Trophoblast cell (in vitro differentiated cells and primary cell): ENCODE data around the gene CHN2.
A peak's percentile ranks its signal among the peaks of the same experiment; 100 is the strongest.

Experiments used
- DNase-seq, 2 donors: peaks; one replicate each; pipeline ENCODE4 v3.0.0-alpha.2; 2016
- H2AFZ ChIP-seq: 2 replicates; pipeline ENCODE4 v1.6.1; 2013; ENCODE audit warnings: low read length, moderate library complexity, mild to moderate bottlenecking; ENCODE audit not compliant: insufficient read depth, poor library complexity
- H2AK5ac ChIP-seq: 2 replicates; pipeline ENCODE4 v1.6.1; 2013; ENCODE audit warnings: mild to moderate bottlenecking, low read length
- H2BK120ac ChIP-seq: 2 replicates; pipeline ENCODE4 v1.6.1; 2013; ENCODE audit warnings: low read length, mild to moderate bottlenecking, moderate library complexity; ENCODE audit not compliant: insufficient read depth, poor library complexity
- H2BK12ac ChIP-seq: 2 replicates; pipeline ENCODE4 v1.6.1; 2013; ENCODE audit warnings: mild to moderate bottlenecking, low read length, moderate library complexity
- H2BK5ac ChIP-seq: 2 replicates; pipeline ENCODE4 v1.6.1; 2013; ENCODE audit warnings: low read length, low read depth, moderate library complexity, mild to moderate bottlenecking; ENCODE audit not compliant: poor library complexity
- H3K14ac ChIP-seq: 2 replicates; pipeline ENCODE4 v1.6.1; 2013; ENCODE audit warnings: mild to moderate bottlenecking, low read length
- H3K18ac ChIP-seq: 2 replicates; pipeline ENCODE4 v1.6.1; 2013; ENCODE audit warnings: mild to moderate bottlenecking, low read length
- H3K23ac ChIP-seq: 2 replicates; pipeline ENCODE4 v1.6.1; 2013; ENCODE audit warnings: low read length
- H3K27ac ChIP-seq: 2 replicates; pipeline ENCODE4 v1.5.1; 2013; ENCODE audit warnings: low read depth, mild to moderate bottlenecking, inconsistent platforms, low read length, moderate library complexity
- H3K27me3 ChIP-seq: 2 replicates; pipeline ENCODE4 v1.6.1; 2013; ENCODE audit warnings: inconsistent platforms, mild to moderate bottlenecking, low read length, moderate library complexity; ENCODE audit not compliant: insufficient read depth
- H3K36me3 ChIP-seq, 2 experiments: 1 replicate in 1 of 2; 2 replicates in 1 of 2; pipeline ENCODE4 v1.6.1; 2013; ENCODE audit warnings: low read length in 2 of 2, mild to moderate bottlenecking in 2 of 2, moderate library complexity in 1 of 2; ENCODE audit not compliant: insufficient read depth in 2 of 2, control insufficient read depth in 1 of 2
- H3K4ac ChIP-seq: 2 replicates; pipeline ENCODE4 v1.6.1; 2013; ENCODE audit warnings: low read depth, mild to moderate bottlenecking, low read length, moderate library complexity
- H3K4me1 ChIP-seq, 2 experiments: 1 replicate in 1 of 2; 2 replicates in 1 of 2; pipeline ENCODE4 v1.6.1; 2013; ENCODE audit warnings: low read length in 2 of 2, mild to moderate bottlenecking in 2 of 2, moderate library complexity in 1 of 2; ENCODE audit not compliant: insufficient read depth in 2 of 2, control insufficient read depth in 1 of 2
- H3K4me2 ChIP-seq: 2 replicates; pipeline ENCODE4 v1.6.1; 2013; ENCODE audit warnings: inconsistent platforms, mild to moderate bottlenecking, low read length, moderate library complexity
- H3K4me3 ChIP-seq: 2 replicates; pipeline ENCODE4 v1.5.1; 2013; ENCODE audit warnings: mild to moderate bottlenecking, low read depth, low read length, inconsistent platforms
- H3K79me1 ChIP-seq: one replicate; pipeline ENCODE4 v1.6.1; 2013; ENCODE audit warnings: low read length
- H3K79me2 ChIP-seq: 2 replicates; pipeline ENCODE4 v1.6.1; 2013; ENCODE audit warnings: low read length, mild to moderate bottlenecking; ENCODE audit not compliant: control insufficient read depth, insufficient read depth, poor library complexity
- H3K9ac ChIP-seq: 2 replicates; pipeline ENCODE4 v1.6.1; 2013; ENCODE audit warnings: mild to moderate bottlenecking, low read length
- H3K9me3 ChIP-seq: 2 replicates; pipeline ENCODE4 v1.6.1; 2013; ENCODE audit warnings: low read depth, mild to moderate bottlenecking, control low read depth, inconsistent platforms, low read length; ENCODE audit not compliant: insufficient read depth
- H4K12ac ChIP-seq: 2 replicates; pipeline ENCODE4 v1.6.1; 2013; ENCODE audit warnings: low read depth, mild to moderate bottlenecking, low read length, moderate library complexity
- H4K8ac ChIP-seq: 2 replicates; pipeline ENCODE4 v1.6.1; 2013; ENCODE audit warnings: low read depth, mild to moderate bottlenecking, low read length, moderate library complexity
- H4K91ac ChIP-seq: one replicate; pipeline ENCODE4 v1.6.1; 2013; ENCODE audit warnings: low read depth, mild to moderate bottlenecking, low read length, moderate library complexity
- WGBS: extraction: QIAGEN DNeasy Blood & Tissue Kit; methylation state at CpG from one replicate; pipeline ENCODE4 v1.1.7; 2013; ENCODE audit warnings: missing lambda C conversion rate; ENCODE audit not compliant: insufficient read length, insufficient coverage; ENCODE audit errors: extremely low coverage; 5-methylcytosine and 5-hydroxymethylcytosine counted together

CHN2 gene

DNA sequence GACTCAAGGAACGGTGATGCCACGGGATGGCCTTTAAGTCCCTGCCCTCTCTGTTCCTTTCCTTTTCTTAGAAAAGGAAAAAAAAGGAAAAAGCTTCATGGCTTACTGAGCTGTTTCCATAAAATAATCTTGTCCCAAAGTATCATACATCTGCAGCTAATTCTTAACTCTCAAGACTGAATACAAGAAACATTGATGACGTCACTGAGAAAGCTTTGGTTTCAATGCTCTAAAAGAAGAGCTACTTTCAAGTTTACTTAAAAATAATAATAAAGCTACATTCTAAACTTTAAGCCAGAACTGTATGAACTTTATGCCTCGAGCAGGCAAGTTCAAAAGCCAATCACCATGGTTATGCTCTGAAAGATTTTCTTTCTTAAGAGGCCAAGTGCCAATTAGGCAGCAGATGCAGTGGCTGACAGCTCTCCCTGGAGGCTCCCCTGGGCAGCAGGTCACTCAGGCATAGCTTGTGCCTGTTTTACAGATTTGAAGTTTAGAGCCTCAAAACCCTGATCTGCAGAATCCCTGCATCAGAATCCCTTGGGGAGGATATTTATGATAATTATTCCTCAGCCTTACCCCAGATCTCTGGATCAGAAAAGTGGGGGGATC, 165.0 kb downstream of the CHN2 start:
- H3K79me1 ChIP-seq: peaks cover 2% of the 10 kb centered on the region
- H2BK120ac ChIP-seq: no peak overlapping the region
- H4K91ac ChIP-seq: no peak overlapping the region
- no peak overlapping the region for H3K4ac ChIP-seq
- H3K27me3 ChIP-seq: no peaks in the 10 kb centered on the region
- no CpG with 5 or more reads among the region's 4 CpGs for WGBS
- H3K79me2 ChIP-seq: no peaks in the 10 kb centered on the region
- DNase-seq: no peak
- no peak overlapping the region for H2AFZ ChIP-seq
- H3K4me2 ChIP-seq: no peak overlapping the region
- no peaks in the 10 kb centered on the region for H3K9me3 ChIP-seq
- H3K18ac ChIP-seq: no peak overlapping the region
- no peak overlapping the region for H2BK12ac ChIP-seq
- H2BK5ac ChIP-seq: no peak overlapping the region
- no peak overlapping the region for H3K23ac ChIP-seq
- H3K9ac ChIP-seq: no peak overlapping the region
- H3K14ac ChIP-seq: no peak overlapping the region
- H4K8ac ChIP-seq: no peak overlapping the region
- H3K4me1 ChIP-seq: peaks cover 0 to 2% of the 10 kb centered on the region in 2 experiments
- peaks cover 8 to 10% of the 10 kb centered on the region in 2 experiments for H3K36me3 ChIP-seq
- H2AK5ac ChIP-seq: no peak overlapping the region
- H3K27ac ChIP-seq: no peak overlapping the region
- no peak overlapping the region for H3K4me3 ChIP-seq
- H4K12ac ChIP-seq: no peak overlapping the region

DNA sequence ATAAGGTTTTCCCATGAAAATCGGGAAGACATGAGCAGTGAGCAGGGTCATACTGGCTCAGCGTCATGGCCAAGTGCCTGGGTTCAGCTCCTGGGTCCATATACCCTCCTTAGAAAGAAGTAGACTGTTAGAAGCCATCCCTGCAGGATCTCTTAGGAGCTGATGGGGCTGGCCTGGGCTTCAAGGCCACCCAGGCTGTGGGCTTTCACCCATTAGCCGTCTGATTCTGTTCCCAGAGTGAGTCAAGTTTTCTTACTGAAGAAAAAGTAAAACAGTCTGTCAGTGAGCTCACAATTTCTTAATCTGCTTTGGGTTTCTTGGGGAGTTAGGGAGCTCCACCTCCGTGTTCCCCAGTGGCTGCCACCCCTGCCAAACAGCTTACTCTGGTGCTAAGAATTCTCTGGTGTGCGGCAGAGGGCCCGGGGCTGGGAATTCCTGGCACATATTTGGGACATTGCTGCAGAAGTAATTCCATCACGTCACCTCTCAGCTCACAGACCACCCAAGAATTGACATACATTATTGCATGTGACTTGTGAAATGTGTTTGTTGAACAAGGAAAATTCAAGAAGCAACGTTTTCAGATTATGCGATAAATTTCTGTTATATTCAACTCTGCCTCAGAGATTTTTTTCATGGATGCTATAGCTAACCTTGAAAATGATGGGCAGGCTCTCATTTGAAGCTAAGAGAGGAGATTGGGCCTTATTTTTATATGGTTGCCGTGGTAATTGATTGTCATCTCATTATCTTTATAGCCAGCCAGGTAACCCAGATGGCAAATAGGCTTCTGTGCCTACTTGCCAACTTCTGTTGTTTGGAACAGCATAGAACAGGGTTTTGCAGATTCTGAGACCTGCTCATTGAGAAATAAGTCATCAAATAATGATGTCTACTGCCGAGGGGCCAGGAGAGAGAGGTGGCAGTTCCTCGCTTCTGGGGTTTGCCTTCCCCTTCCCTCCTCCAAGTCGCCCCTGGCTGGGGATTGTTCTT, 166.4 kb downstream of the CHN2 start:
- Histone ChIP-seq H2AK5ac (no peak overlapping the region), H3K4me2 (no peak overlapping the region), H4K8ac (no peak overlapping the region), H3K79me1 (no peaks in the 10 kb centered on the region), H3K14ac (no peak overlapping the region), H2BK120ac (no peak overlapping the region), H3K4ac (no peak overlapping the region), H3K18ac (no peak overlapping the region), H2AFZ (no peak overlapping the region), H3K27ac (no peak overlapping the region), H3K36me3 (peaks cover 3% of the 10 kb centered on the region in 2 experiments), H3K27me3 (no peaks in the 10 kb centered on the region), H2BK12ac (no peak overlapping the region), H4K91ac (no peak overlapping the region), H3K9ac (no peak overlapping the region), H2BK5ac (no peak overlapping the region), H3K4me1 (peaks cover 0 to 2% of the 10 kb centered on the region in 2 experiments), H3K79me2 (no peaks in the 10 kb centered on the region), H3K4me3 (no peak overlapping the region), H3K23ac (no peak overlapping the region), H4K12ac (no peak overlapping the region), H3K9me3 (no peaks in the 10 kb centered on the region)
- peak; percentile 65 to 90 for DNase-seq
- WGBS: no CpG with 5 or more reads among the region's 13 CpGs

DNA sequence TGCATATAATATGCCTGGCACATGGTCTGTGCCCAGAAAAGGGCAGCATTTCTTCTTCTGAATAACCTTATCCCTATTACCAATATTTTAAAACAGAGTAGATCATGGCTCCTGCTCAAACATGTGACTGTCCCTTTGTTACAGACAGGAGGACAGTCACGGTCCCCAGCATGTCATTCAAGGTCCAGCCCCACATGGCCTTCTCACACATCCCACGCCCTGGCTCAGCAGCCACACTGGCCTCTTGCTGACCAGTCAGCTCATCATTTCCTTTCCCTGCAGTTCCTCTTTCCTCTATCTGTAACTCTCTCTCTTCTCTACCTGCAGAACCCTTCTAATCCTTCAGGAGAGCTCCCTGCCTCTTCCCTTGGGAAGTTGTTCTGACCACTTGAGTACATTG, 167.8 kb downstream of the CHN2 start:
- no peak overlapping the region for H3K9ac ChIP-seq
- H2AFZ ChIP-seq: no peak overlapping the region
- H3K4ac ChIP-seq: no peak overlapping the region
- H4K91ac ChIP-seq: no peak overlapping the region
- no peak overlapping the region for H2BK5ac ChIP-seq
- DNase-seq: no peak
- H2BK12ac ChIP-seq: no peak overlapping the region
- no peak overlapping the region for H3K14ac ChIP-seq
- H2AK5ac ChIP-seq: no peak overlapping the region
- H3K27me3 ChIP-seq: no peaks in the 10 kb centered on the region
- H3K36me3 ChIP-seq: peaks cover 2% of the 10 kb centered on the region in 2 experiments
- no peak overlapping the region for H3K18ac ChIP-seq
- no peak overlapping the region for H3K23ac ChIP-seq
- no peaks in the 10 kb centered on the region for H3K79me2 ChIP-seq
- H2BK120ac ChIP-seq: no peak overlapping the region
- H4K8ac ChIP-seq: no peak overlapping the region
- no CpG with 5 or more reads among the region's 2 CpGs for WGBS
- no peaks in the 10 kb centered on the region for H3K79me1 ChIP-seq
- no peak overlapping the region for H3K4me3 ChIP-seq
- H4K12ac ChIP-seq: no peak overlapping the region
- H3K9me3 ChIP-seq: no peaks in the 10 kb centered on the region
- peaks cover 0 to 2% of the 10 kb centered on the region in 2 experiments for H3K4me1 ChIP-seq
- H3K27ac ChIP-seq: no peak overlapping the region
- no peak overlapping the region for H3K4me2 ChIP-seq

DNA sequence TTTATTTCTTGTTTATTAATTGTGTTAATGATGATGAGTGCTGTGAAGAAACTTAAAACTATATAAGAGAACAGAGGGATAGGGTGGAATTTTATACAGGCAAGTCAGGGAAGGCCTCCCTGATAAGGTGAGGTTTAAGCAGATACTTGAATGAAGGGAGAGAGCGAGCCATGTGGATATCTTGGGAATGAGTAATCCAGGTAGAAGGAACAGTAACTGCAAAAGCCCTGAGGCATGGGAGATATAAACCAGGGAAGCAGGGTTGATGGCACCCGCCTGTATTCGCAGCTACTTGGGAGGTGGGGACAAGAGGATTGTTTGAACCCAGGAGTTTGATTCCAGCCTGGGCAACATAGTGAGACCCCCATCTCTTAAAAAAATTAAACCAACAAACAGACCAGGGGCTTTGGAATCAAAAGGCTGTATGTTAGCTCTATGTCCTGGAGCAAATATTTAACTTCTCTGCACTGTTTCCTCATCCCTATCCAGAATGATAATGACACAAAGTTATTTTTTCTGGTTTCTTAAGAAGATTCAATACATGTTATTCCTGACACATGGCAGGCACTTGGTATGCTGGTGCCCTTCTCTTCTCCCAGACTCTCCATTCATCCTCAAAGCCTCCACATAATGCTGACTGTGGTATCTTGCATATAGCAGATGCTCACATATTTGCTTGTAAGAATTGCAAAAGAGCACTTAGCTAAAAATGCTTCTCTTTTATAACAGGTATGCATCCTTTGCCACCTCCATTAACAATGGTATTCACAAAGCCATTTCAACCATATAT, 169.3 kb downstream of the CHN2 start:
- H3K9me3 ChIP-seq: no peaks in the 10 kb centered on the region
- no CpG with 5 or more reads among the region's 3 CpGs for WGBS
- H3K9ac ChIP-seq: no peak overlapping the region
- H3K79me1 ChIP-seq: no peaks in the 10 kb centered on the region
- peaks cover 0 to 2% of the 10 kb centered on the region in 2 experiments for H3K4me1 ChIP-seq
- no peak overlapping the region for H3K4me2 ChIP-seq
- no peak overlapping the region for H3K27ac ChIP-seq
- no peak overlapping the region for H3K23ac ChIP-seq
- H3K4me3 ChIP-seq: no peak overlapping the region
- H4K91ac ChIP-seq: no peak overlapping the region
- H3K79me2 ChIP-seq: no peaks in the 10 kb centered on the region
- no peak overlapping the region for H2BK12ac ChIP-seq
- no peaks in the 10 kb centered on the region for H3K27me3 ChIP-seq
- no peak overlapping the region for H3K18ac ChIP-seq
- H2BK120ac ChIP-seq: no peak overlapping the region
- H2BK5ac ChIP-seq: no peak overlapping the region
- no peak overlapping the region for H2AFZ ChIP-seq
- H4K8ac ChIP-seq: no peak overlapping the region
- no peak overlapping the region for H3K4ac ChIP-seq
- DNase-seq: peak; percentile 91 to 97
- peaks cover 2% of the 10 kb centered on the region in 2 experiments for H3K36me3 ChIP-seq
- no peak overlapping the region for H3K14ac ChIP-seq
- no peak overlapping the region for H2AK5ac ChIP-seq
- H4K12ac ChIP-seq: no peak overlapping the region
